CD4-positive, alpha-beta T cell (primary cell): ENCODE data around the gene RAP1GAP2. TPM values are rescaled to one million over a fixed set of nuclear protein-coding genes. Genes with fewer than 3 reads are reported as not detected.

Source experiments
- ATAC-seq: fragments of 200-7000 bp; cut with Tn5 transposase; one replicate; pipeline ENCODE4 v1.10.0; 2022; ENCODE audit warnings: mild to moderate bottlenecking; ENCODE audit not compliant: poor library complexity
- CTCF ChIA-PET: fragments of 350-600 bp; sonication (Branson Sonifier 250); formaldehyde crosslinking; loops from one replicate; lab custom pipeline; 2021; ENCODE audit warnings: antibody characterized with exemption, inconsistent platforms; lab: Charles Lee
- POLR2A ChIA-PET: fragments of 350-600 bp; sonication (Branson Sonifier 250); formaldehyde crosslinking; loops from one replicate; lab custom pipeline; 2021; ENCODE audit warnings: antibody characterized with exemption, inconsistent platforms; lab: Charles Lee
- DNase-seq, 14 experiments: peaks; one replicate each; pipeline ENCODE4 v3.0.0-alpha.2; 2013 to 2020; ENCODE audit warnings: mixed read lengths in 2 of 14
- H3K27ac ChIP-seq, 2 donors: one replicate each; pipeline versions ENCODE4 v1.5.1 to v1.7.0; 2013; ENCODE audit warnings: low read length in 2 of 2, low read depth in 1 of 2, mild to moderate bottlenecking in 1 of 2
- H3K27me3 ChIP-seq, 2 experiments: 1 replicate in 1 of 2; 2 replicates in 1 of 2; pipeline versions ENCODE4 v1.6.1 to v1.7.0; 2013; ENCODE audit warnings: low read length in 2 of 2, control low read depth in 1 of 2, mild to moderate bottlenecking in 1 of 2, moderate library complexity in 1 of 2; ENCODE audit not compliant: insufficient read depth in 2 of 2, control insufficient read depth in 1 of 2
- H3K36me3 ChIP-seq: one replicate; pipeline ENCODE4 v1.6.1; 2013; ENCODE audit warnings: low read length, control low read depth; ENCODE audit not compliant: insufficient read depth
- H3K4me1 ChIP-seq: one replicate; pipeline ENCODE4 v1.6.1; 2013; ENCODE audit warnings: low read length, control low read depth; ENCODE audit not compliant: insufficient read depth
- H3K4me3 ChIP-seq: one replicate; pipeline ENCODE4 v1.5.1; 2013; ENCODE audit warnings: mild to moderate bottlenecking, low read length, moderate library complexity
- H3K9me3 ChIP-seq, 2 experiments: 1 replicate in 1 of 2; 2 replicates in 1 of 2; pipeline versions ENCODE4 v1.6.1 to v1.7.0; 2013; ENCODE audit warnings: low read length in 2 of 2, mild to moderate bottlenecking in 2 of 2, control low read depth in 1 of 2, moderate library complexity in 1 of 2; ENCODE audit not compliant: control insufficient read depth in 1 of 2, insufficient read depth in 1 of 2
- H3K27ac Mint-ChIP-seq: one replicate; pipeline ENCODE4 v1.8.0; 2020; ENCODE audit warnings: mixed read lengths
- H3K27me3 Mint-ChIP-seq: one replicate; pipeline ENCODE4 v1.8.0; 2021; ENCODE audit warnings: mixed read lengths
- H3K36me3 Mint-ChIP-seq: one replicate; pipeline ENCODE4 v1.8.0; 2021; ENCODE audit warnings: low read depth, mixed read lengths
- H3K4me1 Mint-ChIP-seq: one replicate; pipeline ENCODE4 v1.8.0; 2021; ENCODE audit warnings: low read depth, mixed read lengths
- H3K4me3 Mint-ChIP-seq: one replicate; pipeline ENCODE4 v1.8.0; 2020; ENCODE audit warnings: mild to moderate bottlenecking, mixed read lengths
- H3K9me3 Mint-ChIP-seq: one replicate; pipeline ENCODE4 v1.8.0; 2020; ENCODE audit warnings: mixed read lengths
- intact Hi-C, 2 experiments: fragments of 100-400 bp; cut with DNase I in 1 of 2; cut with micrococcal nuclease in 1 of 2; formaldehyde crosslinking; loops; one replicate each; pipeline versions ENCODE4 v1.15.1 to v1.9.0; 2023 to 2025; cut with DNase I, micrococcal nuclease
- total RNA-seq, 174 experiments: library from RNA in 2 of 174; stranded (reverse) in 2 of 174; gene quantifications; one replicate each; pipeline ENCODE4 v1.2.3 and lab custom pipeline; 2021 to 2026
- TF ChIP-seq, protein P1 (sequence below): fragments of 200-600 bp; IDR thresholded peaks from one replicate; pipeline ENCODE4 v1.8.0; 2022; ENCODE audit warnings: antibody characterized with exemption, mild to moderate bottlenecking

The RAP1GAP2 gene
- total RNA-seq, 2 experiments from 2014 or later, result 46.3 to 49.7 TPM

DNA sequence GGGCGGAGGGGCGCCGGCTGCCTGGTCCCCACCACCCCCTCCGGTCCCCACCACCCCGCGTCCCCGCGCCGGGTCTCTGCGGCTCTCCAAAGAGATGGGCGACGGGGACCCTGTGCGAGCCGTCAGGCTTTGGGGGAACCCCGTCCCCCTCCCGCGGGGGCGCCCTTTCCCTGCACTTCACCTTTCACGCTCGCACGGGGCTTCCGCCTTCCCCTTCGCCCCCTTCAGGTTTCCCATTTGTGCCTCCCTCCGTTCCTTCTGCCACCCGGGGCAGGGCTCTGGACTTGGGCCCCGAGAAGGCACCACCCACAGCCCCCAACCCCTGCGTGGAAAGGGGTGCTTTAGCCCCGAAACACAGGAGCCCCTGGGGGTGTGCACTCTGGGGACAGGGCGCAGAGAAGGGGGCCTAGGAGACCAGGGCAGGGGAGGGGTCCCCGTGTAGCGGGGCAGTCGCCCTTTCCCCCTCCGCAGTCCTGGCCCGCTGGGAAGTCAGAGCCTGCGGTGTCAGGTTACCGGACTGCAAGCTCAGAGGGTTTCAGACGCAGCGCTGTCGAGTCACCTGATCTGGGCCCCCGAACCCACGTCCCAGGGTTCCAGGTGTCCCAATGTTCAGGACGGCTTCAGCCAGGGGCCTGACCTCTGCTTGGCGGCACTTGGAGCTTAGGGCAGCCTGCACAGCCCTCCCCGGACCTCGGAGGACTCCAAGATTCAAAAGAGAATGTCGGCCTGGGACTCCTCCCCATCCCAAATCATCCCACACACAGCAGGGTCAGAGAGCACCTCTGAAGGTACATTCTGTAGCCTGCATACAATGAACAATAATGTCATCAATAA, 40.1 kb upstream of the RAP1GAP2 start:
- ATAC-seq (no peak), DNase-seq (no peak)
- TF ChIP-seq, protein P1, sequence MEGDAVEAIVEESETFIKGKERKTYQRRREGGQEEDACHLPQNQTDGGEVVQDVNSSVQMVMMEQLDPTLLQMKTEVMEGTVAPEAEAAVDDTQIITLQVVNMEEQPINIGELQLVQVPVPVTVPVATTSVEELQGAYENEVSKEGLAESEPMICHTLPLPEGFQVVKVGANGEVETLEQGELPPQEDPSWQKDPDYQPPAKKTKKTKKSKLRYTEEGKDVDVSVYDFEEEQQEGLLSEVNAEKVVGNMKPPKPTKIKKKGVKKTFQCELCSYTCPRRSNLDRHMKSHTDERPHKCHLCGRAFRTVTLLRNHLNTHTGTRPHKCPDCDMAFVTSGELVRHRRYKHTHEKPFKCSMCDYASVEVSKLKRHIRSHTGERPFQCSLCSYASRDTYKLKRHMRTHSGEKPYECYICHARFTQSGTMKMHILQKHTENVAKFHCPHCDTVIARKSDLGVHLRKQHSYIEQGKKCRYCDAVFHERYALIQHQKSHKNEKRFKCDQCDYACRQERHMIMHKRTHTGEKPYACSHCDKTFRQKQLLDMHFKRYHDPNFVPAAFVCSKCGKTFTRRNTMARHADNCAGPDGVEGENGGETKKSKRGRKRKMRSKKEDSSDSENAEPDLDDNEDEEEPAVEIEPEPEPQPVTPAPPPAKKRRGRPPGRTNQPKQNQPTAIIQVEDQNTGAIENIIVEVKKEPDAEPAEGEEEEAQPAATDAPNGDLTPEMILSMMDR, result no peak
- H3K27ac ChIP-seq, result no peak overlapping the region
- intact Hi-C loops, result no loop called here
- Mint-ChIP-seq H3K4me1 (no peaks in the 10 kb centered on the region), H3K27ac (no peak overlapping the region), H3K9me3 (no peaks in the 10 kb centered on the region), H3K4me3 (no peak overlapping the region), H3K27me3 (peaks cover 67% of the 10 kb centered on the region), H3K36me3 (no peaks in the 10 kb centered on the region)
- H3K27me3 ChIP-seq, result peaks cover 38 to 50% of the 10 kb centered on the region in 2 experiments
- POLR2A ChIA-PET, result no interaction called here
- CTCF ChIA-PET, result no interaction called here
- H3K36me3 ChIP-seq, result no peaks in the 10 kb centered on the region
- peaks cover 10% of the 10 kb centered on the region for H3K4me1 ChIP-seq
- H3K4me3 ChIP-seq, result no peak overlapping the region
- H3K9me3 ChIP-seq, result peaks cover 0 to 22% of the 10 kb centered on the region in 2 experiments

DNA sequence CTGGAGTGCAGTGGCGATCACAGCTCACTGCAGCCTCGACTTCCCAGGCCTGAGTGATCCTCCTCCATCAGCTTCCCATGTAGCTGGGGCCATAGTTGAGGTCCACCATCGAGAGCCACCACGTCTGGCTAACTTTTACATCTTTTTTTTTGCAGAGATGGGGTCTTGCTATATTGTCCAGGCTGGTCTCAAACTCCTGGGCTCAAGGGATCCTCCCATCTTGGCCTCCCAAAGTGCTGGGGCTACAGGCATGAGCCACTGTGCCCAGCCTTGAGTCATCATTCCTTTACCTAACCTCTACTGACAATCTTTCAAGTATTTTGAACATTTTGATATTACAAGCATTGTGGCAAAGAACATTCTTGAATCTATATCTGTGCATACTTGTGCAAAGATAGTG, 37.4 kb upstream of the RAP1GAP2 start:
- Mint-ChIP-seq H3K27ac (no peak overlapping the region), H3K36me3 (no peaks in the 10 kb centered on the region), H3K4me1 (no peaks in the 10 kb centered on the region), H3K4me3 (no peak overlapping the region), H3K9me3 (no peaks in the 10 kb centered on the region), H3K27me3 (peaks cover 59% of the 10 kb centered on the region)
- intact Hi-C loops, result no loop called here
- ChIA-PET CTCF (no interaction called here), POLR2A (no interaction called here)
- H3K36me3 ChIP-seq, result no peaks in the 10 kb centered on the region
- DNase-seq (no peak), ATAC-seq (no peak)
- H3K4me1 ChIP-seq, result peaks cover 10% of the 10 kb centered on the region
- H3K4me3 ChIP-seq, result no peak overlapping the region
- no peak overlapping the region for H3K27ac ChIP-seq
- TF ChIP-seq, protein P1, result no peak
- peaks cover 35 to 36% of the 10 kb centered on the region in 2 experiments for H3K27me3 ChIP-seq
- H3K9me3 ChIP-seq, result peaks cover 0 to 22% of the 10 kb centered on the region in 2 experiments

DNA sequence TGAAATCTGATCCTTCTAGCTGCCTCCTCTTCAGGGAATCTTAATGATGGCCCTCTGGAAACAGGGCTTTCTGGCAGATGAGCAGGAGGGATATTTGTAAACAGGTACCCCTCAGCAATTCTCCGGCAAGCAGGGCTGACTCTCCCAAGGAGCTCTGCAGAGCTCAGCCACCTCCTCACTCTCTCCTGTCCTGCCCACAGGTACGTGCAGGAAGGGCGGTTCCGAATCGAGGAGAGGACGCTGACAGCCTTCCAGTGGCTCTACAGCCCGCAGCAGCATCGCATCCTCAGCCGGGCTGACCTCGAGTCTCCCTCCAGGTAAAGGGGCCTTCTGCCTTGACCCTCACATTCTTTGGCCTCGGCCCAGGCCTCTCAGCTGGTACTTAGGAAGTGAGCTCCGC, 26.1 kb upstream of the RAP1GAP2 start:
- no peak overlapping the region for H3K4me3 Mint-ChIP-seq
- no peak overlapping the region for H3K27ac ChIP-seq
- peaks cover 3% of the 10 kb centered on the region for H3K4me1 ChIP-seq
- DNase-seq (no peak), ATAC-seq (no peak)
- no peaks in the 10 kb centered on the region for H3K9me3 ChIP-seq
- peaks cover 31% of the 10 kb centered on the region for H3K27me3 Mint-ChIP-seq
- H3K4me3 ChIP-seq, result no peak overlapping the region
- no peaks in the 10 kb centered on the region for H3K9me3 Mint-ChIP-seq
- no peaks in the 10 kb centered on the region for H3K4me1 Mint-ChIP-seq
- ChIA-PET POLR2A (no interaction called here), CTCF (interaction anchor here (1.3 kb wide), 1 partner anchor 16 kb away, joined by 4 read pairs; no protein-coding TSS in a partner anchor)
- TF ChIP-seq, protein P1, result no peak
- H3K27me3 ChIP-seq, result peaks cover 10 to 12% of the 10 kb centered on the region in 2 experiments
- H3K36me3 Mint-ChIP-seq, result no peaks in the 10 kb centered on the region
- intact Hi-C loops, result no loop called here
- H3K27ac Mint-ChIP-seq, result no peak overlapping the region
- no peaks in the 10 kb centered on the region for H3K36me3 ChIP-seq
